Neuronal stem cell (in vitro differentiated cells): Measurements from ENCODE around the gene LDLRAD3.
"Not testable (repeated sequence)": the region's sequence is repeated elsewhere in the genome, so short reads cannot be mapped to it uniquely, and the experiment has no call there.

Experiments
- DNase-seq: peaks from one replicate; pipeline ENCODE4 v3.0.0-alpha.2; 2013; ENCODE audit warnings: low spot score
- H2AFZ ChIP-seq: one replicate; pipeline ENCODE4 v1.6.1; 2013; ENCODE audit warnings: mild to moderate bottlenecking, low read length, inconsistent platforms
- H2AK5ac ChIP-seq: 2 replicates; pipeline ENCODE4 v1.6.1; 2013; ENCODE audit warnings: low read depth, mild to moderate bottlenecking, inconsistent platforms, low read length, moderate library complexity, mixed read lengths
- H2BK120ac ChIP-seq: 2 replicates; pipeline ENCODE4 v1.6.1; 2013; ENCODE audit warnings: low read depth, mild to moderate bottlenecking, inconsistent platforms, low read length, moderate library complexity, mixed read lengths
- H2BK12ac ChIP-seq: one replicate; pipeline ENCODE4 v1.6.1; 2013; ENCODE audit warnings: low read length, inconsistent platforms
- H2BK15ac ChIP-seq: 2 replicates; pipeline ENCODE4 v1.6.1; 2013; ENCODE audit warnings: mild to moderate bottlenecking, low read length, inconsistent platforms, mixed read lengths
- H2BK5ac ChIP-seq: one replicate; pipeline ENCODE4 v1.6.1; 2013; ENCODE audit warnings: inconsistent platforms, mild to moderate bottlenecking, low read length, moderate library complexity
- H3K14ac ChIP-seq: one replicate; pipeline ENCODE4 v1.6.1; 2013; ENCODE audit warnings: low read length, inconsistent platforms
- H3K18ac ChIP-seq: 2 replicates; pipeline ENCODE4 v1.6.1; 2013; ENCODE audit warnings: low read length, inconsistent platforms
- H3K23ac ChIP-seq: 2 replicates; pipeline ENCODE4 v1.6.1; 2013; ENCODE audit warnings: low read depth, mild to moderate bottlenecking, mixed read lengths, low read length, inconsistent platforms; ENCODE audit not compliant: poor library complexity
- H3K27ac ChIP-seq: replicated peaks from 3 replicates; pipeline ENCODE4 v1.5.1; 2013; ENCODE audit warnings: low read length, inconsistent platforms
- H3K27me3 ChIP-seq, 3 experiments: 2 replicates each; pipeline ENCODE4 v1.6.1; 2013; ENCODE audit warnings: low read length in 3 of 3, mild to moderate bottlenecking in 2 of 3, inconsistent platforms in 1 of 3, low read depth in 1 of 3, mixed read lengths in 1 of 3, moderate library complexity in 1 of 3; ENCODE audit not compliant: control insufficient read depth in 3 of 3, insufficient read depth in 3 of 3
- H3K36me3 ChIP-seq, 2 donors: replicated peaks in 1 of 2; 2 replicates each; pipeline ENCODE4 v1.6.1; 2013; ENCODE audit warnings: low read length in 2 of 2; ENCODE audit not compliant: control insufficient read depth in 2 of 2, insufficient read depth in 2 of 2
- H3K4ac ChIP-seq: 2 replicates; pipeline ENCODE4 v1.6.1; 2013; ENCODE audit warnings: inconsistent platforms, mild to moderate bottlenecking, low read length, moderate library complexity
- H3K4me1 ChIP-seq, 2 donors: 1 replicate in 1 of 2; 2 replicates in 1 of 2; pipeline ENCODE4 v1.6.1; 2013; ENCODE audit warnings: low read length in 2 of 2, low read depth in 1 of 2; ENCODE audit not compliant: control insufficient read depth in 2 of 2, insufficient read depth in 1 of 2
- H3K4me2 ChIP-seq: one replicate; pipeline ENCODE4 v1.6.1; 2013; ENCODE audit warnings: mild to moderate bottlenecking, low read length, inconsistent platforms; ENCODE audit not compliant: insufficient read depth, poor library complexity, severe bottlenecking
- H3K4me3 ChIP-seq, 2 donors: 2 replicates each; pipeline ENCODE4 v1.5.1; 2013; ENCODE audit warnings: low read length in 2 of 2, mild to moderate bottlenecking in 2 of 2, inconsistent platforms in 1 of 2, moderate library complexity in 1 of 2
- H3K79me1 ChIP-seq: one replicate; pipeline ENCODE4 v1.6.1; 2013; ENCODE audit warnings: low read depth, mild to moderate bottlenecking, inconsistent platforms, low read length, moderate library complexity
- H3K9ac ChIP-seq: one replicate; pipeline ENCODE4 v1.6.1; 2013; ENCODE audit warnings: mild to moderate bottlenecking, low read depth, low read length, inconsistent platforms; ENCODE audit not compliant: poor library complexity
- H3K9me3 ChIP-seq, 2 donors: replicated peaks in 1 of 2; 2 replicates each; pipeline versions ENCODE3 to v1.6.1; 2013; ENCODE audit warnings: low read length in 2 of 2, mild to moderate bottlenecking in 2 of 2, inconsistent platforms in 1 of 2, low read depth in 1 of 2, mixed read lengths in 1 of 2, moderate library complexity in 1 of 2; ENCODE audit not compliant: control insufficient read depth in 2 of 2, insufficient read depth in 1 of 2
- H4K8ac ChIP-seq: one replicate; pipeline ENCODE4 v1.6.1; 2013; ENCODE audit warnings: low read depth, mild to moderate bottlenecking, inconsistent platforms, low read length, moderate library complexity
- H4K91ac ChIP-seq: one replicate; pipeline ENCODE4 v1.6.1; 2013; ENCODE audit warnings: low read length, low read depth, mild to moderate bottlenecking, inconsistent platforms; ENCODE audit not compliant: poor library complexity
- WGBS, 2 donors: extraction: QIAGEN DNeasy Blood & Tissue Kit; methylation state at CpG; one replicate each; pipeline ENCODE4 v1.1.7; 2013; ENCODE audit warnings: missing lambda C conversion rate in 2 of 2, mixed read lengths in 1 of 2; ENCODE audit not compliant: insufficient read length in 2 of 2, insufficient replicate concordance in 1 of 2; ENCODE audit errors: extremely low coverage in 2 of 2; 5-methylcytosine and 5-hydroxymethylcytosine counted together

LDLRAD3 gene

DNA sequence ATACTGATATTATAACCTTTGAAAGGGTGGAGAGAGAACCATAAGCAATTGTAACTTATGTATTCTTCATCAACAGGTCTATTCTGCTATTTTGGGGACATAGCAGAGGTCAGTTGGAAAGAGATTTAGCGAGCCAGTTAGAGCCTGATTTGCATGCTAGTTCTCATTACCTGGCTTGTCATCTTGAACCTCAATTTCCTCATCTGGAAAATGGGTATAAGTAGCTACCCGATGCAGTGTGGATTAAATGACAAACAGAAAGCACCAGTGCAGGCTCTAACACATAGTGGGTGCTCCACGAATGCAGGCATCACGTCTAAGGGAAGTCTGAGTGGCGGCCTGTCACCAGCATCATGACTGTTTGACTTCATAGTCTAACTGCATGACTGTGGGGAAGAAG is 67.7 kb downstream of the LDLRAD3 start:
- Histone ChIP-seq H3K4me1 (peaks cover 2 to 10% of the 10 kb centered on the region in 2 donors), H2AFZ (no peak overlapping the region), H3K23ac (no peak overlapping the region), H3K27ac (no peak overlapping the region), H3K4ac (no peak overlapping the region), H4K91ac (no peak overlapping the region), H3K4me3 (no peak overlapping the region), H3K9ac (no peak overlapping the region), H3K79me1 (peaks cover 4% of the 10 kb centered on the region), H3K9me3 (peaks cover 1 to 2% of the 10 kb centered on the region in 2 donors), H3K14ac (no peak overlapping the region), H2BK5ac (no peak overlapping the region), H3K27me3 (no peaks in the 10 kb centered on the region), H4K8ac (no peak overlapping the region), H2BK120ac (no peak overlapping the region), H2AK5ac (no peak overlapping the region), H2BK12ac (no peak overlapping the region), H2BK15ac (no peak overlapping the region), H3K18ac (no peak overlapping the region), H3K4me2 (no peak overlapping the region), H3K36me3 (peaks cover 0 to 3% of the 10 kb centered on the region in 2 donors)
- no CpG with 5 or more reads among the region's 5 CpGs for WGBS, 2 donors
- DNase-seq = no peak

DNA sequence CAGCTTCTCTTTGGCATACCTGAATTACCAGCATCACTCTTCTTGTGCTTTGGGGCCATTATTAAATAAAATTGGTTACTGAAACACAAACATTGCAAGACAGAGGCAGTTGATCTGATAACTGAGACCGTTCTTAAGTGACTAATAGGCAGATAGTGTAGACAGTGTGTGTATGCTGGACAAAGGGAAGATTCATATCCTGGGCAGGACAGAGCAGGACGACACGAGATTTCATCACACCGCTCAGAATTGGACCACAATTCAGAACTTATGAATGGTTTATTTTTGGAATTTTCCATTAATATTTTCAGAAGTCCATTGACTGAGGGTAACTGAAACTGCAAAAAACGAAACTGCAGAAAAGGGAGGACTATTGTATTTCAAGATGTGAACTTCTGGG is 68.6 kb downstream of the LDLRAD3 start:
- Histone ChIP-seq H4K91ac (no peak overlapping the region), H4K8ac (no peak overlapping the region), H2BK5ac (no peak overlapping the region), H3K18ac (no peak overlapping the region), H3K27ac (no peak overlapping the region), H2BK120ac (no peak overlapping the region), H2AFZ (no peak overlapping the region), H3K4me2 (no peak overlapping the region), H2BK12ac (no peak overlapping the region), H3K9ac (no peak overlapping the region), H2AK5ac (no peak overlapping the region), H2BK15ac (no peak overlapping the region), H3K79me1 (peaks cover 3% of the 10 kb centered on the region), H3K4me3 (no peak overlapping the region), H3K4me1 (peaks cover 2 to 6% of the 10 kb centered on the region in 2 donors), H3K14ac (no peak overlapping the region), H3K4ac (no peak overlapping the region), H3K9me3 (no peaks in the 10 kb centered on the region), H3K23ac (no peak overlapping the region), H3K27me3 (no peaks in the 10 kb centered on the region), H3K36me3 (peaks cover 0 to 8% of the 10 kb centered on the region in 2 donors)
- no peak for DNase-seq
- WGBS, 2 donors = no CpG with 5 or more reads among the region's 5 CpGs

DNA sequence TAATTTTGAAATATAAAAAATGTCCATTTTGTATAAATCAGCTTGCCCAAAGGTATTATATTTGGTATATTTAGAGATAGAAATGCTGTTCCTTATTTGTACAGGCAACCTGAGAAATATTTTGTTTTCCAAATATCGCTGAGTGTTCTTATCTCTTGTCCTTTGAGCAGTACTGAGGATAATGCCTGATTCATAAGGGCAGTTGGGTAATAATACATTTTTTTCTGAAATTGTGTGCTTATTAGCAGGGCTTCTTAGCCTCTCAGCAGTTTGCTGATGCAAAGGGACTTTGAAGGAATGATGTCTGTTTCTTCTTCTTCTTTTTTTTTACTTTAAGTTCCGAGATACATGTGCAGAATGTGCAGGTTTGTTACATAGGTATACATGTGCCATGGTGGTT is 69.1 kb downstream of the LDLRAD3 start:
- H3K4me1 ChIP-seq = peaks cover 2 to 5% of the 10 kb centered on the region in 2 donors
- no CpG with 5 or more reads among the region's 2 CpGs for WGBS, 2 donors
- no peaks in the 10 kb centered on the region for H3K9me3 ChIP-seq

DNA sequence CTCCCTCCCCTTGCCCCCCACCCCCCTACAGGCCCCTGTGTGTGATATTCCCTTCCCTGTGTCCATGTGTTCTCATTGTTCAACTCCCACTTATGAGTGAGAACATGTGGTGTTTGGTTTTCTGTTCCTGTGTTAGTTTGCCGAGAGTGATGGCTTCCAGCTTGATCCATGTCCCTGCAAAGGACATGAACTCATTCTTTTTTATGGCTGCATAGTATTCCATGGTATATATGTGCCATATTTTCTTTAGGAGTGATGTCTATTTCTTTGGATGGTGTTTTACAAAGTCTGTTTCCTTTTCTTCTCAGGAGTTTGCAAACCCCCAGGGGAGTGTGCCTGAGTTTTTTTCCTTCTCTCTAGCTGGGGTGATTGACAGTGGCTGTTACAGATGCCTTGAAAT is 69.6 kb downstream of the LDLRAD3 start:
- not testable (repeated sequence) for H4K91ac ChIP-seq, H3K36me3 ChIP-seq, H3K23ac ChIP-seq, H3K4me3 ChIP-seq, H3K27ac ChIP-seq, H3K27me3 ChIP-seq, H3K9me3 ChIP-seq, H3K18ac ChIP-seq, H3K14ac ChIP-seq, H2BK15ac ChIP-seq, H2BK5ac ChIP-seq, H3K79me1 ChIP-seq, H2BK120ac ChIP-seq, H3K4me2 ChIP-seq, H2BK12ac ChIP-seq, H3K9ac ChIP-seq, H2AK5ac ChIP-seq, H2AFZ ChIP-seq, H4K8ac ChIP-seq, H3K4me1 ChIP-seq, H3K4ac ChIP-seq, DNase-seq
- WGBS, 2 donors = no CpG with 5 or more reads among the region's 1 CpG

More for the DNA sequence above, 69.1 kb downstream of the LDLRAD3 start:
- Histone ChIP-seq H3K4me2 (no peak overlapping the region), H4K91ac (no peak overlapping the region), H3K4ac (no peak overlapping the region), H3K27ac (no peak overlapping the region), H3K18ac (no peak overlapping the region), H2BK120ac (no peak overlapping the region), H2BK15ac (no peak overlapping the region), H3K4me3 (no peak overlapping the region), H3K9ac (no peak overlapping the region), H2BK5ac (no peak overlapping the region), H3K23ac (no peak overlapping the region), H2AK5ac (no peak overlapping the region), H3K14ac (no peak overlapping the region), H3K36me3 (peaks cover 0 to 8% of the 10 kb centered on the region in 2 donors), H2AFZ (no peak overlapping the region), H3K27me3 (no peaks in the 10 kb centered on the region), H4K8ac (no peak overlapping the region), H2BK12ac (no peak overlapping the region), H3K79me1 (peaks cover 3% of the 10 kb centered on the region)
- DNase-seq = no peak
